Hepatocyte (in vitro differentiated cells): ENCODE results near the gene SMPD2. TPM values are rescaled to one million over a fixed set of nuclear protein-coding genes. Genes with fewer than 3 reads are reported as not detected.
A peak's percentile ranks its signal among the peaks of the same experiment; 100 is the strongest.

Experiments used
- DNase-seq: peaks from one replicate; pipeline ENCODE4 v3.0.0-alpha.2; 2016; ENCODE audit warnings: low spot score
- H2AFZ ChIP-seq: fragments of 200-600 bp; sonication (generic); 2 replicates; pipeline ENCODE4 v1.6.0; 2016; ENCODE audit warnings: antibody characterized with exemption, mild to moderate bottlenecking
- H3K27ac ChIP-seq: fragments of 200-600 bp; sonication (generic); 2 replicates; pipeline ENCODE4 v1.5.1; 2016; ENCODE audit warnings: mild to moderate bottlenecking
- H3K27me3 ChIP-seq: fragments of 200-600 bp; sonication (generic); 2 replicates; pipeline ENCODE4 v1.6.1; 2016
- H3K36me3 ChIP-seq: fragments of 200-600 bp; sonication (generic); replicated peaks from 2 replicates; pipeline ENCODE4 v1.5.1; 2016; ENCODE audit warnings: low read depth; ENCODE audit not compliant: insufficient read depth
- H3K4me1 ChIP-seq: fragments of 200-600 bp; sonication (generic); 2 replicates; pipeline ENCODE4 v1.5.1; 2016; ENCODE audit warnings: mild to moderate bottlenecking, moderate library complexity; ENCODE audit not compliant: insufficient read depth
- H3K4me2 ChIP-seq: fragments of 200-600 bp; sonication (generic); 2 replicates; pipeline ENCODE4 v1.6.0; 2016
- H3K4me3 ChIP-seq: fragments of 200-600 bp; sonication (generic); 2 replicates; pipeline ENCODE4 v1.5.1; 2016; ENCODE audit warnings: mild to moderate bottlenecking
- H3K79me2 ChIP-seq: fragments of 200-600 bp; sonication (generic); 2 replicates; pipeline ENCODE4 v1.6.0; 2017; ENCODE audit warnings: mild to moderate bottlenecking
- H3K9me2 ChIP-seq: fragments of 200-600 bp; sonication (generic); replicated peaks from 2 replicates; pipeline ENCODE4 v1.6.0; 2017; ENCODE audit warnings: mild to moderate bottlenecking; ENCODE audit not compliant: insufficient read depth
- H3K9me3 ChIP-seq: fragments of 200-600 bp; sonication (generic); 2 replicates; pipeline ENCODE4 v1.5.1; 2016; ENCODE audit warnings: low read depth, mild to moderate bottlenecking
- H4K20me1 ChIP-seq: fragments of 200-600 bp; sonication (generic); 2 replicates; pipeline ENCODE4 v1.6.0; 2016; ENCODE audit warnings: mild to moderate bottlenecking; ENCODE audit not compliant: insufficient read depth, poor library complexity, severe bottlenecking
- EZH2 ChIP-seq: fragments of 200-600 bp; sonication (generic); IDR thresholded peaks from 2 replicates; pipeline ENCODE4 v1.6.1; 2016; ENCODE audit warnings: antibody characterized with exemption, mild to moderate bottlenecking, borderline replicate concordance
- EZH2phosphoT487 ChIP-seq: fragments of 200-600 bp; sonication (generic); IDR thresholded peaks from one replicate; pipeline ENCODE4 v1.6.1; 2018; ENCODE audit warnings: antibody characterized with exemption, mild to moderate bottlenecking, low read depth, moderate library complexity; ENCODE audit not compliant: unreplicated experiment, severe bottlenecking
- WGBS: methylation state at CpG from one replicate; pipeline ENCODE4 v1.1.6; 2016; ENCODE audit warnings: low lambda C conversion rate; ENCODE audit errors: missing lambda C conversion rate; 5-methylcytosine and 5-hydroxymethylcytosine counted together
- polyA plus RNA-seq: library from polyadenylated mRNA; unstranded; fragments of >200 nt; fragmentation: Nextera tagmentation; extraction: Ambion mirVana; gene quantifications from 2 replicates; pipeline ENCODE4 v1.2.1, GENCODE V29; 2016
- total RNA-seq: library from RNA; depleted of rRNA; stranded (reverse); fragments of >200 nt; gene quantifications from 2 replicates; pipeline ENCODE4 v1.2.3, GENCODE V29; 2014
- TF ChIP-seq, protein P1 (sequence below): fragments of 200-600 bp; sonication (generic); IDR thresholded peaks from 2 replicates; pipeline ENCODE4 v1.5.1; 2016; ENCODE audit warnings: antibody characterized with exemption, mild to moderate bottlenecking; ENCODE audit not compliant: poor library complexity

SMPD2 gene
- total and polyA plus RNA-seq, 2 experiments from 2014 or later = 9.3 to 19.2 TPM

DNA sequence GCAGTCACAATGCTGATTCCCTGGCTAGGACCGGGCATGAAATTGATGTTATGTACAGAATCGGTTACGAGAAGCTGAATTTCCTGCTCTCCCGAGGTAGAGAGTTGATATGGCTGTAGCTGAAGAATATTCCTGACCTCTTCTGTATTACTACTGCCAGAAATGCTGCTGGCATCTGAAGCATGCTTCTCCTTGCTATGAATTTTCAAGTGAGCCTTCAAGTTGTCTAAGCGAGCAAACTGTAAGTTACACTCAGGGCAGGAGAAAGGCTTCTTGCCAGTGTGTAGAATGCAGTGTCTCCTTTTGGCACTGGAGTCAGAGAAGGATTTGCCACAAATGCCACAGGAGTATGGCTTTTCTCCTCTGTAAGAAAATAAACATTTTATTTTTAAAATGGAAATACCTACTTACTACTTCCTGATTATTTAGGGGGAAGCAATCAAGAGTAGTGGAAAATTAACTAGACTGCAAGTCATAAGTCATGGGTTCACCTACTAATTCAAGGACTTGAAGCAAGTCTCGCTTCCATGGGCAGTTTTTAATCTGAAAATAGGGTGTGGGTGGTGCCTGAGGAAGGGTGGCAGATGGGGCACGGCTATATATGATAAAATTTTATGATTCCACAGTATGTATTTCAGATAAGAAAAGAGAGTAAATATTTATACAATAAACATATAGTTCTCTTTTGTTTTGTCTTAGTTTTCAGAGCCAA, 25.8 kb downstream of the SMPD2 start:
- peak overlapping the region; percentile 67 for H3K27ac ChIP-seq
- H3K9me3 ChIP-seq = no peaks in the 10 kb centered on the region
- no peak overlapping the region for H2AFZ ChIP-seq
- no peaks in the 10 kb centered on the region for H3K27me3 ChIP-seq
- H3K4me3 ChIP-seq = no peak overlapping the region
- DNase-seq = no peak
- TF ChIP-seq EZH2 = no peak
- TF ChIP-seq, protein P1, sequence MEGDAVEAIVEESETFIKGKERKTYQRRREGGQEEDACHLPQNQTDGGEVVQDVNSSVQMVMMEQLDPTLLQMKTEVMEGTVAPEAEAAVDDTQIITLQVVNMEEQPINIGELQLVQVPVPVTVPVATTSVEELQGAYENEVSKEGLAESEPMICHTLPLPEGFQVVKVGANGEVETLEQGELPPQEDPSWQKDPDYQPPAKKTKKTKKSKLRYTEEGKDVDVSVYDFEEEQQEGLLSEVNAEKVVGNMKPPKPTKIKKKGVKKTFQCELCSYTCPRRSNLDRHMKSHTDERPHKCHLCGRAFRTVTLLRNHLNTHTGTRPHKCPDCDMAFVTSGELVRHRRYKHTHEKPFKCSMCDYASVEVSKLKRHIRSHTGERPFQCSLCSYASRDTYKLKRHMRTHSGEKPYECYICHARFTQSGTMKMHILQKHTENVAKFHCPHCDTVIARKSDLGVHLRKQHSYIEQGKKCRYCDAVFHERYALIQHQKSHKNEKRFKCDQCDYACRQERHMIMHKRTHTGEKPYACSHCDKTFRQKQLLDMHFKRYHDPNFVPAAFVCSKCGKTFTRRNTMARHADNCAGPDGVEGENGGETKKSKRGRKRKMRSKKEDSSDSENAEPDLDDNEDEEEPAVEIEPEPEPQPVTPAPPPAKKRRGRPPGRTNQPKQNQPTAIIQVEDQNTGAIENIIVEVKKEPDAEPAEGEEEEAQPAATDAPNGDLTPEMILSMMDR = no peak
- TF ChIP-seq EZH2phosphoT487 = no peak
- H4K20me1 ChIP-seq = no peaks in the 10 kb centered on the region
- no peaks in the 10 kb centered on the region for H3K4me1 ChIP-seq
- no peaks in the 10 kb centered on the region for H3K36me3 ChIP-seq
- no peaks in the 10 kb centered on the region for H3K9me2 ChIP-seq
- peaks cover 6% of the 10 kb centered on the region for H3K79me2 ChIP-seq
- H3K4me2 ChIP-seq = no peak overlapping the region
- 87% methylated on average over 7 of the region's 7 CpGs for WGBS

DNA sequence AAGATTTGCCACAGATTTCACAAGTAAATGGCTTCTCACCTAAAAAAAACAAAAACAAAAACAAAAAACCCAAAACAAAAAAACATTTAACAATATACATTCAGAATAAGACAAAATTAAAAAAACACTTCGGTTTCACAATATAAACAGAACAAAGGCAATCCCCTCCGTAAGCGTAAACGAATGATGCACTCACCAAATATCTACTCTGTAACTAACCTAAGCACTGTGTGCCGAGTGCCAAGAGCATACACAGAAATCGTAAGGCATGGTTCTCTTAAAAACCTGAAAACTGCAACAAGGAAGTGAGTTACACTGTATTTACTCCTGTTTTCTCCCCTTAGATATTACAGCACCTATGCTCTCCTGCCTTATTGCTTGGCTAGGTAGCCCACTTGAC, 27.2 kb downstream of the SMPD2 start:
- H3K4me3 ChIP-seq = no peak overlapping the region
- no peaks in the 10 kb centered on the region for H3K9me3 ChIP-seq
- H2AFZ ChIP-seq = no peak overlapping the region
- no peak for DNase-seq
- H4K20me1 ChIP-seq = no peaks in the 10 kb centered on the region
- no peak overlapping the region for H3K27ac ChIP-seq
- no peak overlapping the region for H3K4me2 ChIP-seq
- H3K36me3 ChIP-seq = no peaks in the 10 kb centered on the region
- no peaks in the 10 kb centered on the region for H3K4me1 ChIP-seq
- no peaks in the 10 kb centered on the region for H3K27me3 ChIP-seq
- no peaks in the 10 kb centered on the region for H3K9me2 ChIP-seq
- TF ChIP-seq, protein P1 = no peak
- TF ChIP-seq EZH2phosphoT487 (no peak), EZH2 (no peak)
- 95% methylated on average over 6 of the region's 6 CpGs for WGBS
- H3K79me2 ChIP-seq = peaks cover 6% of the 10 kb centered on the region

DNA sequence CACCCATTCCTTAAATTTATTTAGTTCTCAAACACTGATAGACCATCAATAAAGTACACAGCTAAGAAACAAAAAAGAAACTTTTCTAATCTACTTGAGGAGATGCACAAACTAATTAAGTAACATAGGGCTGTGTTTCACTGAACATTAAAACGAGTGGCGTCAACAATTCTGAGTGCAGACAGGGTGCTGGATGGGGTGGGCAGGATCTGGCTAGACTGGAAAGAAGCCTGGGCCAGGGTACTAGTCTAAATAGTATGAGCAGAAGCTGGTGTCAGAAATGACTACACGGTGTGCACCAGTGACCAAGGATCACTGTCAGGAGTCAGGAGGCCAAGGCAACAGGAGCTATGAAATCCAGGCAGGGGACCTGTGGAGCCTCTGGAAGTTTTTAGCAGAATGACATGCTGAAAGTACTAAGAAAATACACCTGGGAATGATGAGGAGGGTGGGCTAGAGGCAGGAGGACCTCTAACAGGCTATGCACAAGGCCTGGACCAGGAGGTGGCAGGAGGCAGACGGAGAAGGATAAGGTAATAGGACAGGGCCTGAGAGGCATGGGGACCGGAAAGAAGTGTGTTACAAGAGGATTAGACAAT, 29.2 kb downstream of the SMPD2 start:
- no peak overlapping the region for H3K27ac ChIP-seq
- H3K4me2 ChIP-seq = no peak overlapping the region
- H3K36me3 ChIP-seq = no peaks in the 10 kb centered on the region
- H3K9me2 ChIP-seq = no peaks in the 10 kb centered on the region
- H2AFZ ChIP-seq = no peak overlapping the region
- H3K4me1 ChIP-seq = no peaks in the 10 kb centered on the region
- H3K9me3 ChIP-seq = no peaks in the 10 kb centered on the region
- TF ChIP-seq EZH2phosphoT487 (no peak), EZH2 (no peak)
- TF ChIP-seq, protein P1 = no peak
- no peak overlapping the region for H3K4me3 ChIP-seq
- H4K20me1 ChIP-seq = no peaks in the 10 kb centered on the region
- H3K79me2 ChIP-seq = peaks cover 10% of the 10 kb centered on the region
- whole genome bisulfite sequencing = 93% methylated on average over 5 of the region's 5 CpGs
- H3K27me3 ChIP-seq = no peaks in the 10 kb centered on the region
- no peak for DNase-seq
